OCI-LY1 (cell line): ENCODE measurements around the gene COG4.

Source experiments
- H2AFZ ChIP-seq: fragments of 200-600 bp; sonication (generic), shearing (Covaris generic); 2 replicates; pipeline ENCODE4 v1.6.0; 2014; ENCODE audit warnings: antibody characterized with exemption, mild to moderate bottlenecking, low read length
- H3F3A ChIP-seq: fragments of 200-600 bp; sonication (generic), shearing (Covaris generic); 2 replicates; pipeline ENCODE4 v1.6.0; 2014; ENCODE audit warnings: mild to moderate bottlenecking, antibody characterized with exemption, low read length, moderate library complexity; ENCODE audit not compliant: insufficient read depth
- H3K27ac ChIP-seq: fragments of 200-600 bp; sonication (generic); 2 replicates; pipeline ENCODE4 v1.5.1; 2014; ENCODE audit warnings: low read length, mixed run types, mild to moderate bottlenecking, low read depth; ENCODE audit not compliant: poor library complexity, severe bottlenecking
- H3K27me3 ChIP-seq: fragments of 200-600 bp; sonication (generic); 2 replicates; pipeline ENCODE4 v1.6.0; 2014; ENCODE audit warnings: antibody characterized with exemption, mild to moderate bottlenecking, low read length, moderate library complexity; ENCODE audit not compliant: insufficient read depth
- H3K36me3 ChIP-seq: fragments of 200-600 bp; sonication (generic); 2 replicates; pipeline ENCODE4 v1.6.1; 2014; ENCODE audit warnings: mild to moderate bottlenecking, antibody characterized with exemption, low read length, moderate library complexity, mixed read lengths; ENCODE audit not compliant: insufficient read depth
- H3K4me1 ChIP-seq: fragments of 200-600 bp; sonication (generic); 2 replicates; pipeline ENCODE4 v1.5.1; 2014; ENCODE audit warnings: mild to moderate bottlenecking, low read length, moderate library complexity; ENCODE audit not compliant: insufficient read depth, severe bottlenecking
- H3K4me2 ChIP-seq: fragments of 200-600 bp; sonication (generic), shearing (Covaris generic); 2 replicates; pipeline ENCODE4 v1.6.1; 2014; ENCODE audit warnings: low read length
- H3K4me3 ChIP-seq: fragments of 200-600 bp; sonication (generic); 2 replicates; pipeline ENCODE4 v1.5.1; 2014; ENCODE audit warnings: low read length, low read depth, mild to moderate bottlenecking, mixed read lengths; ENCODE audit not compliant: poor library complexity, severe bottlenecking
- H3K79me2 ChIP-seq: fragments of 200-600 bp; shearing (Covaris generic); 2 replicates; pipeline ENCODE4 v1.6.1; 2016; ENCODE audit warnings: mixed run types, low read length, mixed read lengths; ENCODE audit not compliant: insufficient read depth
- H3K9ac ChIP-seq: fragments of 200-600 bp; sonication (generic), shearing (Covaris generic); 2 replicates; pipeline ENCODE4 v1.6.1; 2014; ENCODE audit warnings: mild to moderate bottlenecking, low read length, mixed read lengths
- H3K9me2 ChIP-seq: fragments of 200-600 bp; sonication (generic), shearing (Covaris generic); 2 replicates; pipeline ENCODE4 v1.6.1; 2014; ENCODE audit warnings: low read depth, mild to moderate bottlenecking, low read length, mixed read lengths
- H3K9me3 ChIP-seq: fragments of 200-600 bp; shearing (Covaris generic); 2 replicates; pipeline ENCODE4 v1.6.1; 2014; ENCODE audit warnings: low read length, mixed read lengths
- H4K20me1 ChIP-seq: fragments of 200-600 bp; sonication (generic), shearing (Covaris generic); 2 replicates; pipeline ENCODE4 v1.6.0; 2016; ENCODE audit warnings: mild to moderate bottlenecking, low read length; ENCODE audit not compliant: insufficient read depth
- CTCF ChIP-seq: fragments of 200-600 bp; sonication (generic), shearing (Covaris generic); IDR thresholded peaks from 2 replicates; pipeline ENCODE4 v1.5.1; 2017; ENCODE audit warnings: mild to moderate bottlenecking, antibody characterized with exemption, low read length, moderate library complexity, mixed read lengths
- EZH2 ChIP-seq: fragments of 200-600 bp; sonication (generic), shearing (Covaris generic); IDR thresholded peaks from 2 replicates; pipeline ENCODE4 v1.8.0; 2017; ENCODE audit warnings: borderline replicate concordance, mixed run types, mild to moderate bottlenecking, antibody characterized with exemption, low read length, moderate library complexity, mixed read lengths

COG4 gene

GRCh38 chr16:70432723-70433457 is 90.5 kb downstream of the COG4 start:
- H3K27me3 ChIP-seq: no peaks in the 10 kb centered on the region
- peak overlapping the region; percentile 36 for H3K4me3 ChIP-seq
- peaks cover 89% of the 10 kb centered on the region for H3K4me1 ChIP-seq
- peak overlapping the region; percentile 52 for H3K4me2 ChIP-seq
- H3K36me3 ChIP-seq: peaks cover 6% of the 10 kb centered on the region; the same call in 1 of the 2 replicates
- TF ChIP-seq CTCF (no peak), EZH2 (no peak)
- H3F3A ChIP-seq: peaks cover 15% of the 10 kb centered on the region
- H3K9ac ChIP-seq: peak overlapping the region; percentile 48
- no peak overlapping the region for H2AFZ ChIP-seq
- no peaks in the 10 kb centered on the region for H3K9me3 ChIP-seq
- H3K79me2 ChIP-seq: peaks cover 5% of the 10 kb centered on the region; the same call in 1 of the 2 replicates
- H3K27ac ChIP-seq: peak overlapping the region; percentile 100
- no peaks in the 10 kb centered on the region for H3K9me2 ChIP-seq
- no peaks in the 10 kb centered on the region for H4K20me1 ChIP-seq

GRCh38 chr16:70432356-70432722 is 91.0 kb downstream of the COG4 start:
- H3K4me1 ChIP-seq: peaks cover 86% of the 10 kb centered on the region
- TF ChIP-seq EZH2 (no peak), CTCF (no peak)
- H3K27me3 ChIP-seq: no peaks in the 10 kb centered on the region
- H2AFZ ChIP-seq: no peak overlapping the region
- no peaks in the 10 kb centered on the region for H3K9me2 ChIP-seq
- H3K27ac ChIP-seq: peak overlapping the region; percentile 100
- peak overlapping the region; percentile 48; the same call in 1 of the 2 replicates for H3K9ac ChIP-seq
- peak overlapping the region; percentile 36 for H3K4me3 ChIP-seq
- H3K36me3 ChIP-seq: peaks cover 6% of the 10 kb centered on the region; the same call in 1 of the 2 replicates
- H3K79me2 ChIP-seq: peaks cover 3% of the 10 kb centered on the region; the same call in 1 of the 2 replicates
- H3F3A ChIP-seq: peaks cover 15% of the 10 kb centered on the region
- no peaks in the 10 kb centered on the region for H3K9me3 ChIP-seq
- H3K4me2 ChIP-seq: peak overlapping the region; percentile 52
- no peaks in the 10 kb centered on the region for H4K20me1 ChIP-seq

- Histone ChIP-seq H2AFZ (no peak overlapping the region), H3K4me3 (peak overlapping the region; percentile 30), H4K20me1 (no peaks in the 10 kb centered on the region)
These were observed 92.5 kb downstream of the COG4 start for GRCh38 chr16:70430667-70431536.

More at GRCh38 chr16:70430667-70431536, 92.5 kb downstream of the COG4 start:
- Histone ChIP-seq H3K9ac (peak overlapping the region; percentile 64), H3F3A (peaks cover 15% of the 10 kb centered on the region), H3K4me2 (peak overlapping the region; percentile 67), H3K27me3 (no peaks in the 10 kb centered on the region), H3K27ac (peak overlapping the region; percentile 100), H3K36me3 (peaks cover 6% of the 10 kb centered on the region; the same call in 1 of the 2 replicates), H3K4me1 (peaks cover 74% of the 10 kb centered on the region), H3K79me2 (no peaks in the 10 kb centered on the region), H3K9me3 (no peaks in the 10 kb centered on the region), H3K9me2 (no peaks in the 10 kb centered on the region)
- no peak for TF ChIP-seq CTCF
- no peak for TF ChIP-seq EZH2
